ENCODE results near the gene IKZF5.

GRCh38 chr10:123004298-123004697 is 4.3 kb downstream of the IKZF5 start:
- TF ChIP-seq, protein P1, sequence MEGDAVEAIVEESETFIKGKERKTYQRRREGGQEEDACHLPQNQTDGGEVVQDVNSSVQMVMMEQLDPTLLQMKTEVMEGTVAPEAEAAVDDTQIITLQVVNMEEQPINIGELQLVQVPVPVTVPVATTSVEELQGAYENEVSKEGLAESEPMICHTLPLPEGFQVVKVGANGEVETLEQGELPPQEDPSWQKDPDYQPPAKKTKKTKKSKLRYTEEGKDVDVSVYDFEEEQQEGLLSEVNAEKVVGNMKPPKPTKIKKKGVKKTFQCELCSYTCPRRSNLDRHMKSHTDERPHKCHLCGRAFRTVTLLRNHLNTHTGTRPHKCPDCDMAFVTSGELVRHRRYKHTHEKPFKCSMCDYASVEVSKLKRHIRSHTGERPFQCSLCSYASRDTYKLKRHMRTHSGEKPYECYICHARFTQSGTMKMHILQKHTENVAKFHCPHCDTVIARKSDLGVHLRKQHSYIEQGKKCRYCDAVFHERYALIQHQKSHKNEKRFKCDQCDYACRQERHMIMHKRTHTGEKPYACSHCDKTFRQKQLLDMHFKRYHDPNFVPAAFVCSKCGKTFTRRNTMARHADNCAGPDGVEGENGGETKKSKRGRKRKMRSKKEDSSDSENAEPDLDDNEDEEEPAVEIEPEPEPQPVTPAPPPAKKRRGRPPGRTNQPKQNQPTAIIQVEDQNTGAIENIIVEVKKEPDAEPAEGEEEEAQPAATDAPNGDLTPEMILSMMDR (IDR thresholded peaks at IDR 0.05): no peak
- TF ChIP-seq TCF7L2 (IDR thresholded peaks at IDR 0.05; ENCODE audit: low read depth, low read length): no peak
- TF ChIP-seq, protein P2, sequence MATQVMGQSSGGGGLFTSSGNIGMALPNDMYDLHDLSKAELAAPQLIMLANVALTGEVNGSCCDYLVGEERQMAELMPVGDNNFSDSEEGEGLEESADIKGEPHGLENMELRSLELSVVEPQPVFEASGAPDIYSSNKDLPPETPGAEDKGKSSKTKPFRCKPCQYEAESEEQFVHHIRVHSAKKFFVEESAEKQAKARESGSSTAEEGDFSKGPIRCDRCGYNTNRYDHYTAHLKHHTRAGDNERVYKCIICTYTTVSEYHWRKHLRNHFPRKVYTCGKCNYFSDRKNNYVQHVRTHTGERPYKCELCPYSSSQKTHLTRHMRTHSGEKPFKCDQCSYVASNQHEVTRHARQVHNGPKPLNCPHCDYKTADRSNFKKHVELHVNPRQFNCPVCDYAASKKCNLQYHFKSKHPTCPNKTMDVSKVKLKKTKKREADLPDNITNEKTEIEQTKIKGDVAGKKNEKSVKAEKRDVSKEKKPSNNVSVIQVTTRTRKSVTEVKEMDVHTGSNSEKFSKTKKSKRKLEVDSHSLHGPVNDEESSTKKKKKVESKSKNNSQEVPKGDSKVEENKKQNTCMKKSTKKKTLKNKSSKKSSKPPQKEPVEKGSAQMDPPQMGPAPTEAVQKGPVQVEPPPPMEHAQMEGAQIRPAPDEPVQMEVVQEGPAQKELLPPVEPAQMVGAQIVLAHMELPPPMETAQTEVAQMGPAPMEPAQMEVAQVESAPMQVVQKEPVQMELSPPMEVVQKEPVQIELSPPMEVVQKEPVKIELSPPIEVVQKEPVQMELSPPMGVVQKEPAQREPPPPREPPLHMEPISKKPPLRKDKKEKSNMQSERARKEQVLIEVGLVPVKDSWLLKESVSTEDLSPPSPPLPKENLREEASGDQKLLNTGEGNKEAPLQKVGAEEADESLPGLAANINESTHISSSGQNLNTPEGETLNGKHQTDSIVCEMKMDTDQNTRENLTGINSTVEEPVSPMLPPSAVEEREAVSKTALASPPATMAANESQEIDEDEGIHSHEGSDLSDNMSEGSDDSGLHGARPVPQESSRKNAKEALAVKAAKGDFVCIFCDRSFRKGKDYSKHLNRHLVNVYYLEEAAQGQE (IDR thresholded peaks at IDR 0.05; ENCODE audit: insufficient read depth in 1 of 2, low read depth in 2 of 2, low read length in 1 of 2): no peak
- no peak for TF ChIP-seq POLR2AphosphoS5 (IDR thresholded peaks at IDR 0.05; ENCODE audit: low read depth, low read length)
